WI38 (cell line): ENCODE measurements around the gene MSANTD7.
A peak's percentile ranks its signal among the peaks of the same experiment; 100 is the strongest.

Source experiments
- H3K4me3 ChIP-seq: 2 replicates; pipeline ENCODE4 v1.5.1; 2011; ENCODE audit warnings: low read depth, mild to moderate bottlenecking, control low read depth, low read length
- TF ChIP-seq, protein P1 (sequence below): IDR thresholded peaks from 2 replicates; pipeline ENCODE4 v1.5.1; 2012; ENCODE audit warnings: low read depth, mild to moderate bottlenecking, control low read depth, low read length

Gene MSANTD7

DNA sequence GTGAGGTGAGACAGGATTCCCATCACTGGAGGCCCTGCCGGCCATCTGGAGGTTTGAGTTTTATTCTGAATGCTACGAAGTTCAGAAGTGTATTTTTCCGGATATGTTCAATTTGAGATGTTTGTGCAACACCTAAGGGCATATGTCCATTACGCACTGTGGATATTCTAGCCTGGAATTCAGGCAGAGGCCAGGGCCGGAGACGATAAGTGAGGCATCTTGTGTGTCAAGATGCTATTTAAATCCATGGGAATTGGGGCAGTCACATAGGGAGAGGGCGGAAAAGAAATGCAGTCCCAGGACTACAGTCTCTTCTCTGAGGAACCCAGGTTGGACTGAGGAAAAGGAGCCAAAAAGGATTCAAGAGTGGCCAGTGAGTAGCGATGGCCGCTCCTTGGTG, 38.7 kb downstream of the MSANTD7 start:
- TF ChIP-seq, protein P1, sequence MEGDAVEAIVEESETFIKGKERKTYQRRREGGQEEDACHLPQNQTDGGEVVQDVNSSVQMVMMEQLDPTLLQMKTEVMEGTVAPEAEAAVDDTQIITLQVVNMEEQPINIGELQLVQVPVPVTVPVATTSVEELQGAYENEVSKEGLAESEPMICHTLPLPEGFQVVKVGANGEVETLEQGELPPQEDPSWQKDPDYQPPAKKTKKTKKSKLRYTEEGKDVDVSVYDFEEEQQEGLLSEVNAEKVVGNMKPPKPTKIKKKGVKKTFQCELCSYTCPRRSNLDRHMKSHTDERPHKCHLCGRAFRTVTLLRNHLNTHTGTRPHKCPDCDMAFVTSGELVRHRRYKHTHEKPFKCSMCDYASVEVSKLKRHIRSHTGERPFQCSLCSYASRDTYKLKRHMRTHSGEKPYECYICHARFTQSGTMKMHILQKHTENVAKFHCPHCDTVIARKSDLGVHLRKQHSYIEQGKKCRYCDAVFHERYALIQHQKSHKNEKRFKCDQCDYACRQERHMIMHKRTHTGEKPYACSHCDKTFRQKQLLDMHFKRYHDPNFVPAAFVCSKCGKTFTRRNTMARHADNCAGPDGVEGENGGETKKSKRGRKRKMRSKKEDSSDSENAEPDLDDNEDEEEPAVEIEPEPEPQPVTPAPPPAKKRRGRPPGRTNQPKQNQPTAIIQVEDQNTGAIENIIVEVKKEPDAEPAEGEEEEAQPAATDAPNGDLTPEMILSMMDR = no peak

DNA sequence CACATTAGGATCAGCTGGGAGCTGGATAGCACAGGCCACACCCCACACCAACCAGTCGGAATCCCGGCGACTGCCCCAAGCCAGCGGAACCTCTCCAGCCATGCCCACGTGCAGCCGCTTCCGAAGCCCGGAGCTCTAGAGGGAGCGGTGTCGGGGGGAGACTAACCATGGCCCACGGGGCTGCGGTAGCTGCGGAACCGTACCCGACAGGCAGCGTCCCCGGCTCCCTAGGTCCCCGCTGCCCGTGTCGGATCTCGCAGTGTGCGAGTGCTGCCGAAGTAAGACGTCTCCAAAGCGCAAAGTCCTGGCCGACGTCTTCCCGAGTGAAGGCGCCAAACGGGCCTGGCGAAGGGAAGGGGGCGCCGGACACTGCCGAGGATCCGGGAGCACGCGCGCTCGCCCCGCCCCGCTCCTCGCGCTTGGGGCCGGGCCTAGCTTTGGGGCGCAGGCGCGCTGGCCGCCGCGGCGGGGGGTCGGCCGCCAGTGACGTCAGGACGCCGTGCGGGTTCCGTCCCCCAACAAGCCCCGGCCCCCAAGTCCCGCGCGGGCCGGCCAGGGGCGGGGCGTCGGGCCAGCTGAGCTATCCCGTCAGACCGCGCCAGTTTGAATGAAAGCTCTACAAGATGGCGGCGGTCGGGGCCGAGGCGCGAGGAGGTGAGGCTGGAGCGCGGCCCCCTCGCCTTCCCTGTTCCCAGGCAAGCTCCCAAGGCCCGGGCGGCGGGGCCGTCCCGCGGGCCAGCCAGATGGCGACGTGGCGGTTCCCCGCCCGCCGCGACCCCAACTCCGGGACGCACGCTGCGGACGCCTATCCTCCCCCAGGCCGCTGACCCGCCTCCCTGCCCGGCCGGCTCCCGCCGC, 40.4 kb downstream of the MSANTD7 start, which contains the start of gene SUV39H2:
Gene SUV39H2, plus strand, starts transcription at position 601 of the 858 bp plus-strand sequence. Its CDS starts 23 bp downstream, at position 624.
- TF ChIP-seq, protein P1 = no peak
- H3K4me3 ChIP-seq = peak within 1 kb of the TSS; percentile 91

More for the DNA sequence above, 38.7 kb downstream of the MSANTD7 start:
- H3K4me3 ChIP-seq = peak overlapping the region; percentile 91

DNA sequence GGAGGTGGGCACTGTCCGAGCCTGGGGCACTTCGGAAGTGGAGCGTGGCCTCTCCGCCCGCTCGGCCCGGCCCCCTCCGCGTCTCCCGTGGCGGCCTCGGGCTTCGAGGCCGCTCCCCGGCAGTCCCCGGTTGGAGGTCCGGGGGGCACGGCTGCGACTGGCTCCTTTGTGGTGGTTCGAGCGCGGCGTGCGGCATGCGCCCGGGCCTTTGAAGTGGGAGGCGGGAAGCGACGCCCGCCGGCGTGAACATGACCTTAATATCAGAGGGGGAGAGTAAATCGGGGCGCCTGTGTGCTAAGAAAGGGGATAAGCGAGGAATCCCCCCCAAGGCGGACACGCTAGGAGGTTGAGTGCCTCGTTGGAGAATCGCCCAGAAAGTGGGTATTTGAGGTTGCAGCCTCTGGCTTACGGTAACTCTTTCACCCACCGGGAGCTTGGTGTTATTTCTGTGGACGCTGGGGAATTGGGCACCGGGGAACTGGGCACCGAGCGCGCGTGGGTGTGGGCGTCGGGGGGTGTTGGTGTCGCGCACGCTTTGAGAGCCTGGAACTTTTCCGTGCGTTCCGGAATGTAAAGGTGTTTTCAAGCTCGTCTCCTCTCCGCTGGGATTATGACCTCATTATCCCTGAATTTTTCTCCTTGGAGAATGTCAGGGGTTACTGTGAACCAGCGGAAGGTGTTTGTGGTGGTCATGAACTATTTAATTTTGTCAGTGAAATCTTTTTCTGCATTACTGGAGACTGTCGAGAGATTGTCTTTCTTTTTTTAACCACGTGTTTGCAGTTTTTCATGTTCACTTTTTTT, 41.2 kb downstream of the MSANTD7 start:
- TF ChIP-seq, protein P1 = no peak
- peak overlapping the region; percentile 91 for H3K4me3 ChIP-seq

DNA sequence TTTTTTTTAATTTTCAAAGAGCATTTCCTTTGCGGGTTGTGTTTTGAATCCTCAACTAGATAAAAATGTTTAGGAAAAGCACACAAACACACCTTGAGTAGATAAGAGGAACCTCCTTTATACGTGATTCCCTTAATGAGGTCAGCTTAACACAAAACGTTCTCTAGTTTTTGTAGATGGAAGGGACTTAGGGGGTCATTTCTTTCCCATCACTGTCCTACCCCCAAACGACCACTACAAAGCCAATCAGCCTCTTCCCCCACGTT, 41.8 kb downstream of the MSANTD7 start:
- TF ChIP-seq, protein P1 = no peak
- peak overlapping the region; percentile 91 for H3K4me3 ChIP-seq

DNA sequence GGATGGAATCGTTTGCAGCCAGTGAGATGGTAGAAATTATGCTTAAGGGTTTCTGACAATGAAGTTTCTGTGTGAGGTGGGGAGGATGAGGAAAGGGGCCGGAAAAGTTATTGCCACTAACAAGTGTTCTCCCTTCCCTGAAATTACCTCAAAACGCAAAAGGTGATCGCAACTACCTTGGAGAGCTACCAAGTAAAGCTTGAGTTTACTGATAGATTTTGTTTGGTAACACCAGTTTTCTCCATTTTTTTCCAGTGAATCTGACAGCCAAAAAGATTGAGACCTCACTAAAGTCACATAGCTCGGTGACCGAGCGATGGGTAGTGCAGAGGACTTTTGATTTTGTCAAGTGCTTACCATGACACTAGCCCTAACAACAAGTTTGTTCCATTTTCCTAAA, 42.1 kb downstream of the MSANTD7 start:
- H3K4me3 ChIP-seq = peak overlapping the region; percentile 91
- TF ChIP-seq, protein P1 = no peak

DNA sequence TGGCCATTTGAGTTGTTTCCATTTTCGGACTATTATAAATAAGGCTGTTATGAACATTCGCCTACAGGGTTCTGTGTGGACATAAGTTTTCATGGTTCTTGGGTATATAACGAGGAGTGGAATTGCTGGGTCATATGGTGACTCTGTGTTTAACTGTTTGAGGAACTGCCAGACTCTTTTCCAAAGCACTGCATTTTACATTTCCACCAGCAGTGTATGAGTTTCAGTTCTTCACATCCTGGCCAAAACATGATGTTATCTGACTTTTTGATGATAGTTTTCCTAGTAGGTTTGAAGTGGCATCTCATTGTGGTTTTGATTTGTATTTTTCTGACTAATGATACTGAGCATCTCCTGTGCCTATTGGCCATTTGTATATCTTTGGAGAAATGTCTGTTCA, 46.0 kb downstream of the MSANTD7 start:
- TF ChIP-seq, protein P1 = no peak
- no peak overlapping the region for H3K4me3 ChIP-seq
